Testis (tissue), 2 donors: ENCODE data around the gene XKR7.

Source experiments
- POLR2A ChIP-seq: fragments of 450-650 bp; IDR thresholded peaks from one replicate; pipeline ENCODE4 v1.6.1; 2017; ENCODE audit warnings: antibody characterized with exemption, mild to moderate bottlenecking, moderate library complexity
- TF ChIP-seq, protein P1 (sequence below), 3 experiments: fragments of 450-650 bp in 2 of 3; fragments of 200-600 bp in 1 of 3; sonication (generic) in 1 of 3; IDR thresholded peaks; one replicate each; pipeline ENCODE4 v1.5.1; 2016 to 2019; ENCODE audit warnings: antibody characterized with exemption in 3 of 3, mild to moderate bottlenecking in 2 of 3, moderate library complexity in 1 of 3

DNA sequence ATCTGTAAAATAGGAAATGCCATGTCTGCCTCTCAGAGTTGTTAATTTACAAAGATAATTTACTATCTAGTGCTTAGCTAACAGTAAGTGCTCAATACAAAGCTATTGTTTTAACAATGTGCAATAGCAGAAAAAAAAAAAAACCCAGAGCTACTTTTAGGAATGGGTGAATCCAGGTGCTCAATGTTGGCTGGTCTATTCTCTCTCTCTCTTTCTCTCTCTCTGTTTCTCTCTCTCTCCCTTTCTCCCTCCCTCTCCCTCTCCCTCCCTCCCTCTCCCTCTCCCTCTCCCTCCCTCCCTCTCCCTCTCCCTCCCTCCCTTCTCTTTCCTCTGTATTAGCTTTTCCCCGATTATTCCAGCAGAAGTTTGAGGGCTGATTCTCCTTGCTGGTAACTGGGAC is 30.1 kb upstream of the XKR7 start:
- no peak for TF ChIP-seq POLR2A
- TF ChIP-seq, protein P1, sequence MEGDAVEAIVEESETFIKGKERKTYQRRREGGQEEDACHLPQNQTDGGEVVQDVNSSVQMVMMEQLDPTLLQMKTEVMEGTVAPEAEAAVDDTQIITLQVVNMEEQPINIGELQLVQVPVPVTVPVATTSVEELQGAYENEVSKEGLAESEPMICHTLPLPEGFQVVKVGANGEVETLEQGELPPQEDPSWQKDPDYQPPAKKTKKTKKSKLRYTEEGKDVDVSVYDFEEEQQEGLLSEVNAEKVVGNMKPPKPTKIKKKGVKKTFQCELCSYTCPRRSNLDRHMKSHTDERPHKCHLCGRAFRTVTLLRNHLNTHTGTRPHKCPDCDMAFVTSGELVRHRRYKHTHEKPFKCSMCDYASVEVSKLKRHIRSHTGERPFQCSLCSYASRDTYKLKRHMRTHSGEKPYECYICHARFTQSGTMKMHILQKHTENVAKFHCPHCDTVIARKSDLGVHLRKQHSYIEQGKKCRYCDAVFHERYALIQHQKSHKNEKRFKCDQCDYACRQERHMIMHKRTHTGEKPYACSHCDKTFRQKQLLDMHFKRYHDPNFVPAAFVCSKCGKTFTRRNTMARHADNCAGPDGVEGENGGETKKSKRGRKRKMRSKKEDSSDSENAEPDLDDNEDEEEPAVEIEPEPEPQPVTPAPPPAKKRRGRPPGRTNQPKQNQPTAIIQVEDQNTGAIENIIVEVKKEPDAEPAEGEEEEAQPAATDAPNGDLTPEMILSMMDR (IDR thresholded peaks at IDR 0.05): no peak
